A673 (cell line): ENCODE results near the gene DNAJB14.

ENCODE experiments used
- EZH2 ChIP-seq: fragments of 200-600 bp; sonication (generic); IDR thresholded peaks from 2 replicates; pipeline ENCODE4 v1.6.1; 2017; ENCODE audit warnings: borderline replicate concordance, low read depth, mild to moderate bottlenecking, mixed read lengths, antibody characterized with exemption, low read length; ENCODE audit not compliant: poor library complexity, severe bottlenecking
- TF ChIP-seq, protein P1 (sequence below): fragments of 300-800, 200-600 bp; sonication (generic); conservative IDR thresholded peaks from 2 replicates; pipeline ENCODE4 v1.5.1; 2017; ENCODE audit warnings: low read depth, mild to moderate bottlenecking, antibody characterized with exemption, low read length, moderate library complexity, mixed read lengths

DNA sequence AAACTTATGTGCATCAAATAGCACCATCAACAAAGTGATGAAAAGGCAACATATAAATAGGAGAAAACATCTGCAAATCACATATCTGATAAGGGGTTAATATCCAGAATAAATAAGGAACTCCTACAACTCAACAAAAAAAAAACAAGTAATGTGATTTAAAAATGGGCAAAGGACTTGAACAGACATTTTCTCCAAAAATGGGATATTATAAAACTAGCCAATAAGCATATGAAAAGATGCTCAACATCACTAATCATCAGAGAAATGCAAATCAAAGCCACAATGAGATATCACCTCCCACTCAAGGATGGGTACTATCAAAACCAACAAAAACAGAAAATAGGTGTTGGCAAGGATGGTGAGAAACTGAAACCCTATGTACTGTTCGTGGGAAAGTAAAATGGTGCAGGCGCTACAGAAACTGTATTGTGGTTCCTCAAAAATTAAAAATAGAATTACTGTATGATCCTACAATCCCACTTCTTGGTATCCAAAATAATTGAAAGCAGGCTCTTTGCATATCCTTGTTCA, 2.4 kb downstream of the DNAJB14 start:
- TF ChIP-seq, protein P1, sequence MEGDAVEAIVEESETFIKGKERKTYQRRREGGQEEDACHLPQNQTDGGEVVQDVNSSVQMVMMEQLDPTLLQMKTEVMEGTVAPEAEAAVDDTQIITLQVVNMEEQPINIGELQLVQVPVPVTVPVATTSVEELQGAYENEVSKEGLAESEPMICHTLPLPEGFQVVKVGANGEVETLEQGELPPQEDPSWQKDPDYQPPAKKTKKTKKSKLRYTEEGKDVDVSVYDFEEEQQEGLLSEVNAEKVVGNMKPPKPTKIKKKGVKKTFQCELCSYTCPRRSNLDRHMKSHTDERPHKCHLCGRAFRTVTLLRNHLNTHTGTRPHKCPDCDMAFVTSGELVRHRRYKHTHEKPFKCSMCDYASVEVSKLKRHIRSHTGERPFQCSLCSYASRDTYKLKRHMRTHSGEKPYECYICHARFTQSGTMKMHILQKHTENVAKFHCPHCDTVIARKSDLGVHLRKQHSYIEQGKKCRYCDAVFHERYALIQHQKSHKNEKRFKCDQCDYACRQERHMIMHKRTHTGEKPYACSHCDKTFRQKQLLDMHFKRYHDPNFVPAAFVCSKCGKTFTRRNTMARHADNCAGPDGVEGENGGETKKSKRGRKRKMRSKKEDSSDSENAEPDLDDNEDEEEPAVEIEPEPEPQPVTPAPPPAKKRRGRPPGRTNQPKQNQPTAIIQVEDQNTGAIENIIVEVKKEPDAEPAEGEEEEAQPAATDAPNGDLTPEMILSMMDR, result no peak
- no peak for TF ChIP-seq EZH2
